SK-N-SH treated with all-trans-retinoic acid at 6 μM for 48 hours (cell line): ENCODE results near the gene FAM98C.

Experiments used
- ARNTL ChIP-seq: fragments of 450-650 bp; formaldehyde crosslinking; IDR thresholded peaks from 2 replicates; pipeline ENCODE4 v1.5.0; 2020; ENCODE audit warnings: low read depth, mild to moderate bottlenecking, moderate library complexity, borderline replicate concordance
- BACH2 ChIP-seq: fragments of 250-450 bp; sonication (Bioruptor Pico); IDR thresholded peaks from 2 replicates; pipeline ENCODE4 v1.9.0; 2021; ENCODE audit warnings: mild to moderate bottlenecking, borderline replicate concordance
- RARB ChIP-seq: fragments of 250-450 bp; sonication (Bioruptor Pico); IDR thresholded peaks from 2 replicates; pipeline ENCODE4 v1.8.0; 2021; ENCODE audit warnings: mild to moderate bottlenecking, moderate library complexity
- TOX ChIP-seq: fragments of 250-450 bp; sonication (Bioruptor Pico); IDR thresholded peaks from 2 replicates; pipeline ENCODE4 v1.8.0; 2021; ENCODE audit warnings: mild to moderate bottlenecking, moderate library complexity, borderline replicate concordance
- ZC3H10 ChIP-seq: fragments of 250-450 bp; sonication (Bioruptor Pico); IDR thresholded peaks from 2 replicates; pipeline ENCODE4 v1.5.1; 2021; ENCODE audit warnings: mild to moderate bottlenecking, moderate library complexity
- ZNF565 ChIP-seq: fragments of 450-650 bp; formaldehyde crosslinking; conservative IDR thresholded peaks from 2 replicates; pipeline ENCODE4 v1.5.0; 2020; ENCODE audit warnings: low read depth, mild to moderate bottlenecking, moderate library complexity
- ZNF70 ChIP-seq: fragments of 450-650 bp; formaldehyde crosslinking; IDR thresholded peaks from 2 replicates; pipeline ENCODE4 v1.5.0; 2020; ENCODE audit warnings: mild to moderate bottlenecking, moderate library complexity
- TF ChIP-seq, protein P1 (sequence below): fragments of 250-450 bp; sonication (Bioruptor Pico); IDR thresholded peaks from 2 replicates; pipeline ENCODE4 v1.5.1; 2020; ENCODE audit warnings: low read depth, mild to moderate bottlenecking, moderate library complexity

- TF ChIP-seq ARNTL (CRISPR knock-in tag) (no peak), RARB (CRISPR knock-in tag) (no peak), ZC3H10 (CRISPR knock-in tag) (no peak), BACH2 (CRISPR knock-in tag) (no peak), ZNF565 (CRISPR knock-in tag) (no peak), TOX (no peak), ZNF70 (CRISPR knock-in tag) (no peak)
- TF ChIP-seq, protein P1, sequence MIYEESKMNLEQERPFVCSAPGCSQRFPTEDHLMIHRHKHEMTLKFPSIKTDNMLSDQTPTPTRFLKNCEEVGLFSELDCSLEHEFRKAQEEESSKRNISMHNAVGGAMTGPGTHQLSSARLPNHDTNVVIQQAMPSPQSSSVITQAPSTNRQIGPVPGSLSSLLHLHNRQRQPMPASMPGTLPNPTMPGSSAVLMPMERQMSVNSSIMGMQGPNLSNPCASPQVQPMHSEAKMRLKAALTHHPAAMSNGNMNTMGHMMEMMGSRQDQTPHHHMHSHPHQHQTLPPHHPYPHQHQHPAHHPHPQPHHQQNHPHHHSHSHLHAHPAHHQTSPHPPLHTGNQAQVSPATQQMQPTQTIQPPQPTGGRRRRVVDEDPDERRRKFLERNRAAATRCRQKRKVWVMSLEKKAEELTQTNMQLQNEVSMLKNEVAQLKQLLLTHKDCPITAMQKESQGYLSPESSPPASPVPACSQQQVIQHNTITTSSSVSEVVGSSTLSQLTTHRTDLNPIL (CRISPR knock-in tag), result no peak
Observed at GRCh38 chr19:38412961-38413360, 10.1 kb downstream of the FAM98C start.
